ENCODE data around the gene ME1.

GRCh38 chr6:83226517-83226916 lies 204.3 kb downstream of the ME1 start:
- TF ChIP-seq CTCF (conservative IDR thresholded peaks at IDR 0.05; ENCODE audit: low read length) (no peak), EZH2phosphoT487 (IDR thresholded peaks at IDR 0.05; ENCODE audit: borderline replicate concordance) (no peak)
